ENCODE measurements around the gene RARG. TPM values are rescaled to one million over a fixed set of nuclear protein-coding genes. Genes with fewer than 3 reads are reported as not detected.

The RARG gene
- total and polyA plus RNA-seq, 2 of the 8 experiments (the other 6 are each of a cell fraction or from before 2014, with no cell fraction given) = 68.6 to 68.9 TPM

GRCh38 chr12:53230108-53230845, 1.7 kb downstream of the RARG start:
- H2BK15ac ChIP-seq (ENCODE audit: low read length) = peak overlapping the region; percentile 77; the same call in 1 of the 2 replicates
- peaks cover 34 to 61% (median 43%) of the 10 kb centered on the region in 4 experiments for H3K4me1 ChIP-seq (replicated peaks in 1 of 4; ENCODE audit: control insufficient read depth in 3 of 4, insufficient read depth in 4 of 4, low read length in 3 of 4)
- H3K9ac ChIP-seq (replicated peaks in 1 of 4; ENCODE audit: extremely low read depth in 1 of 4, low read depth in 3 of 4, low read length in 3 of 4) = no peak overlapping the region
- H2BK120ac ChIP-seq (replicated peaks; ENCODE audit: low read depth, low read length) = no peak overlapping the region
- no peaks in the 10 kb centered on the region; a peak in 1 of 8 replicates for H3K36me3 ChIP-seq (ENCODE audit: control insufficient read depth in 2 of 4, insufficient read depth in 4 of 4, low read length in 3 of 4)
- H3K27me3 ChIP-seq (replicated peaks in 1 of 4; ENCODE audit: control insufficient read depth in 3 of 4, extremely low read depth in 1 of 4, insufficient read depth in 3 of 4, low read length in 3 of 4) = no peaks in the 10 kb centered on the region
- peaks cover 14% of the 10 kb centered on the region for H3K23me2 ChIP-seq (ENCODE audit: low read depth, low read length)
- no peak overlapping the region for H3K14ac ChIP-seq (ENCODE audit: insufficient read length)
- H2BK20ac ChIP-seq (ENCODE audit: low read length) = no peak overlapping the region
- no peaks in the 10 kb centered on the region for H3K9me3 ChIP-seq (ENCODE audit: insufficient read depth in 2 of 2, low read depth in 1 of 2, low read length in 1 of 2)
- no peak for DNase-seq (ENCODE audit: low read depth in 1 of 2, low spot score in 2 of 2)
- peak overlapping the region; percentile 92 to 96 for H3K4me2 ChIP-seq (ENCODE audit: insufficient read depth in 1 of 2, low read depth in 2 of 2, low read length in 2 of 2)
- H2BK12ac ChIP-seq (ENCODE audit: low read depth, low read length) = no peak overlapping the region; the same call in 1 of the 2 replicates
- no peak overlapping the region for H2BK5ac ChIP-seq (ENCODE audit: low read depth, low read length)
- no peaks in the 10 kb centered on the region for H3K79me1 ChIP-seq (ENCODE audit: low read depth, low read length)
- H2AFZ ChIP-seq (ENCODE audit: low read length) = no peak overlapping the region
- H4K5ac ChIP-seq (ENCODE audit: insufficient read length, low read depth, low read length) = no peak overlapping the region
- H3K4me3 ChIP-seq (ENCODE audit: extremely low read depth in 1 of 4, insufficient read depth in 2 of 4, low read depth in 3 of 4, low read length in 4 of 4) = peak overlapping the region in 1 of 4 experiments; percentile 74; a peak in 1 of 8 replicates
- no peak overlapping the region; the same call in 1 of the 2 replicates for H4K8ac ChIP-seq (ENCODE audit: extremely low read depth, insufficient read depth, low read length)
- H4K20me1 ChIP-seq (replicated peaks in 1 of 2; ENCODE audit: control insufficient read depth in 1 of 2, insufficient read depth in 2 of 2, low read length in 2 of 2) = no peaks in the 10 kb centered on the region
- peaks cover 0 to 13% of the 10 kb centered on the region in 2 experiments; a peak in 1 of 4 replicates for H3K79me2 ChIP-seq (ENCODE audit: control insufficient read depth in 1 of 2, insufficient read depth in 2 of 2, low read length in 2 of 2)
- ChIA-PET CTCF (ENCODE audit: partially characterized antibody) (interaction anchor here (0.9 to 23.5 kb wide), 7 partner anchors 11 to 70 kb away, joined by 3 to 535 read pairs (median 7); partner anchors contain the start of genes ESPL1 and ITGB7), POLR2A (ENCODE audit: partially characterized antibody) (interaction anchor here (1.2 to 12.4 kb wide), 4 partner anchors 10 to 271 kb away, joined by 4 to 151 read pairs (median 6); partner anchors contain the start of gene TARBP2)
- 0 out of 2 replicates have a peak overlapping the region, but pooled peaks have one; percentile 63 for H3K18ac ChIP-seq (ENCODE audit: extremely low read depth, low read length)
- no peak for FAIRE-seq
- no peak overlapping the region for H3K56ac ChIP-seq (replicated peaks; ENCODE audit: insufficient read length, low read depth, low read length)
- WGBS, 2 experiments (ENCODE audit: extremely low coverage in 1 of 2, insufficient coverage in 1 of 2, insufficient read length in 1 of 2, insufficient replicate concordance in 2 of 2, low coverage in 1 of 2, low lambda C conversion rate in 2 of 2, missing lambda C conversion rate in 1 of 2) = 68% methylated on average over 7 of the region's 10 CpGs; no CpG with 5 or more reads in 1 of the 2 experiments
- no peak overlapping the region for H3K4ac ChIP-seq (replicated peaks; ENCODE audit: insufficient read length, low read depth, low read length)
- no peak overlapping the region for H3K23ac ChIP-seq (ENCODE audit: insufficient read length)
- no peak overlapping the region for H3K27ac ChIP-seq (ENCODE audit: low read depth, low read length)
- no peak overlapping the region for H4K91ac ChIP-seq (replicated peaks; ENCODE audit: insufficient read length, low read length)
- H2AK5ac ChIP-seq (ENCODE audit: low read depth, low read length) = no peak overlapping the region; the same call in 1 of the 2 replicates
- TF ChIP-seq EP300 (IDR thresholded peaks at IDR 0.05; ENCODE audit: borderline replicate concordance in 1 of 2, low read depth in 2 of 2, low read length in 2 of 2) = no peak
- TF ChIP-seq ATF2 (IDR thresholded peaks at IDR 0.05; ENCODE audit: low read length) = no peak
- no peak for TF ChIP-seq RBBP5 (IDR thresholded peaks at IDR 0.05; ENCODE audit: borderline replicate concordance, low read depth, low read length)
- TF ChIP-seq TAF7 (optimal IDR thresholded peaks at IDR 0.05; ENCODE audit: borderline replicate concordance, low read depth, low read length) = no peak
- TF ChIP-seq USF2 (IDR thresholded peaks at IDR 0.05; ENCODE audit: low read length) = no peak
- TF ChIP-seq TBP (IDR thresholded peaks at IDR 0.05; ENCODE audit: low read depth, low read length) = no peak
- TF ChIP-seq EGR1 (IDR thresholded peaks at IDR 0.05; ENCODE audit: borderline replicate concordance, low read depth, low read length) = no peak
- no peak for TF ChIP-seq KDM5A (IDR thresholded peaks at IDR 0.05; ENCODE audit: low read length)
